ENCODE data around the gene MICAL2. TPM values are rescaled to one million over a fixed set of nuclear protein-coding genes. Genes with fewer than 3 reads are reported as not detected.

Gene MICAL2
- total and polyA plus RNA-seq, 2 of the 8 experiments (the other 6 are each of a cell fraction or from before 2014, with no cell fraction given): 1.3 to 4.1 TPM

DNA sequence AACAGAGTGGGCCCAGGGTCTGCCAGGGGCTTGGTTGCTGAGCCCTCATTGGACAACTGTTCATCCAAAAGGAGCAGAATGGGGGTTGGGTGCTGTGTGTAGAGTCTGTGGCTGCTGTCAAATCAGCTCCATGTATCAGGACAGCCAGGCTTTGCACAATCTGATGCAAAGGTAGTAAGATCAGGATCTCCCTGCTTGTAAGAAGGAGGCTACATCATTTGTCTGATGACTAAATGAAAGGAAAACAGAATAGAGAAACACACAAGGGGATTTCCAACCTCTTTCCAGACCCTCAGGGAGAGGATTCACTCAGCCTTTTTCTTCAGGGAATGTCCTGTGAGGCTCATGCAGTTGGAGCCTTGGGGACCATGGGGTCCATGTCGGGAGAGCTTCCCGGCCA, 7.2 kb downstream of the MICAL2 start:
- Histone ChIP-seq H3K79me2 (ENCODE audit: control insufficient read depth in 1 of 2, insufficient read depth in 2 of 2, low read length in 2 of 2) (no peaks in the 10 kb centered on the region), H3K27me3 (replicated peaks in 1 of 4; ENCODE audit: control insufficient read depth in 3 of 4, extremely low read depth in 1 of 4, insufficient read depth in 3 of 4, low read length in 3 of 4) (peaks cover 0 to 3% (median 1%) of the 10 kb centered on the region in 4 experiments; a peak in 2 of 7 replicates), H4K5ac (ENCODE audit: insufficient read length, low read depth, low read length) (no peak overlapping the region), H4K20me1 (replicated peaks in 1 of 2; ENCODE audit: control insufficient read depth in 1 of 2, insufficient read depth in 2 of 2, low read length in 2 of 2) (no peaks in the 10 kb centered on the region), H3K79me1 (ENCODE audit: low read depth, low read length) (no peaks in the 10 kb centered on the region), H3K23ac (ENCODE audit: insufficient read length) (no peak overlapping the region), H2AFZ (ENCODE audit: low read length) (no peak overlapping the region), H2BK12ac (ENCODE audit: low read depth, low read length) (no peak overlapping the region), H2BK15ac (ENCODE audit: low read length) (no peak overlapping the region), H3K9ac (replicated peaks in 1 of 4; ENCODE audit: extremely low read depth in 1 of 4, low read depth in 3 of 4, low read length in 3 of 4) (no peak overlapping the region), H3K27ac (ENCODE audit: low read depth, low read length) (no peak overlapping the region), H3K56ac (replicated peaks; ENCODE audit: insufficient read length, low read depth, low read length) (no peak overlapping the region), H3K18ac (ENCODE audit: extremely low read depth, low read length) (no peak overlapping the region), H3K23me2 (ENCODE audit: low read depth, low read length) (no peaks in the 10 kb centered on the region), H4K8ac (ENCODE audit: extremely low read depth, insufficient read depth, low read length) (no peak overlapping the region), H3K4me1 (replicated peaks in 1 of 4; ENCODE audit: control insufficient read depth in 3 of 4, insufficient read depth in 4 of 4, low read length in 3 of 4) (no peaks in the 10 kb centered on the region), H3K4ac (replicated peaks; ENCODE audit: insufficient read length, low read depth, low read length) (no peak overlapping the region), H3K9me3 (ENCODE audit: insufficient read depth in 2 of 2, low read depth in 1 of 2, low read length in 1 of 2) (no peaks in the 10 kb centered on the region), H3K14ac (ENCODE audit: insufficient read length) (no peak overlapping the region), H3K4me2 (ENCODE audit: insufficient read depth in 1 of 2, low read depth in 2 of 2, low read length in 2 of 2) (no peak overlapping the region), H4K91ac (replicated peaks; ENCODE audit: insufficient read length, low read length) (no peak overlapping the region), H3K4me3 (ENCODE audit: extremely low read depth in 1 of 4, insufficient read depth in 2 of 4, low read depth in 3 of 4, low read length in 4 of 4) (no peak overlapping the region), H2BK120ac (replicated peaks; ENCODE audit: low read depth, low read length) (no peak overlapping the region), H3K36me3 (ENCODE audit: control insufficient read depth in 2 of 4, insufficient read depth in 4 of 4, low read length in 3 of 4) (no peaks in the 10 kb centered on the region), H2BK20ac (ENCODE audit: low read length) (no peak overlapping the region), H2AK5ac (ENCODE audit: low read depth, low read length) (no peak overlapping the region), H2BK5ac (ENCODE audit: low read depth, low read length) (no peak overlapping the region)
- ChIA-PET POLR2A (ENCODE audit: partially characterized antibody) (no interaction called here), CTCF (ENCODE audit: partially characterized antibody) (interaction anchor here (0.5 to 11.9 kb wide), 9 partner anchors 12 to 377 kb away, joined by 3 to 137 read pairs (median 4); no protein-coding TSS in a partner anchor)
- FAIRE-seq (no peak), DNase-seq (ENCODE audit: low read depth in 1 of 2, low spot score in 2 of 2) (no peak)
- 86% methylated on average over 2 of the region's 2 CpGs; no CpG with 5 or more reads in 1 of the 2 experiments for WGBS, 2 experiments (ENCODE audit: extremely low coverage in 1 of 2, insufficient coverage in 1 of 2, insufficient read length in 1 of 2, insufficient replicate concordance in 2 of 2, low coverage in 1 of 2, low lambda C conversion rate in 2 of 2, missing lambda C conversion rate in 1 of 2)
- no peak for TF ChIP-seq SP2 (IDR thresholded peaks at IDR 0.05; ENCODE audit: low read length)
- no peak for TF ChIP-seq TEAD4 (IDR thresholded peaks at IDR 0.05; ENCODE audit: low read depth, low read length)
- no peak for TF ChIP-seq CREB1 (IDR thresholded peaks at IDR 0.05)
- TF ChIP-seq RAD21 (IDR thresholded peaks at IDR 0.05 in 1 of 2, conservative IDR thresholded peaks at IDR 0.05 in 1 of 2; ENCODE audit: low read depth in 2 of 2, low read length in 2 of 2): no peak
- no peak for TF ChIP-seq CBX8 (IDR thresholded peaks at IDR 0.05; ENCODE audit: borderline replicate concordance, low read depth, low read length)
- no peak for TF ChIP-seq TAF7 (optimal IDR thresholded peaks at IDR 0.05; ENCODE audit: borderline replicate concordance, low read depth, low read length)
- TF ChIP-seq POLR2AphosphoS5 (IDR thresholded peaks at IDR 0.05; ENCODE audit: low read depth, low read length): no peak
- TF ChIP-seq FOSL1 (IDR thresholded peaks at IDR 0.05; ENCODE audit: insufficient read depth, low read depth, low read length): no peak
- TF ChIP-seq SIRT6 (IDR thresholded peaks at IDR 0.05; ENCODE audit: low read length): no peak
- TF ChIP-seq TCF12 (IDR thresholded peaks at IDR 0.05; ENCODE audit: low read depth, low read length): no peak
- TF ChIP-seq NRF1 (IDR thresholded peaks at IDR 0.05; ENCODE audit: low read depth, low read length): no peak
- no peak for TF ChIP-seq TAF1 (IDR thresholded peaks at IDR 0.05; ENCODE audit: low read depth, low read length)
- no peak for TF ChIP-seq RBBP5 (IDR thresholded peaks at IDR 0.05; ENCODE audit: borderline replicate concordance, low read depth, low read length)
- TF ChIP-seq, protein P1, sequence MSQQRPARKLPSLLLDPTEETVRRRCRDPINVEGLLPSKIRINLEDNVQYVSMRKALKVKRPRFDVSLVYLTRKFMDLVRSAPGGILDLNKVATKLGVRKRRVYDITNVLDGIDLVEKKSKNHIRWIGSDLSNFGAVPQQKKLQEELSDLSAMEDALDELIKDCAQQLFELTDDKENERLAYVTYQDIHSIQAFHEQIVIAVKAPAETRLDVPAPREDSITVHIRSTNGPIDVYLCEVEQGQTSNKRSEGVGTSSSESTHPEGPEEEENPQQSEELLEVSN (IDR thresholded peaks at IDR 0.05): no peak

All from H1 (cell line).